H9 (cell line): ENCODE measurements around the gene MEN1. TPM values are rescaled to one million over a fixed set of nuclear protein-coding genes. Genes with fewer than 3 reads are reported as not detected.

Experiments used
- DNase-seq: peaks from one replicate; pipeline ENCODE4 v3.0.0-alpha.2; 2017
- H2AFZ ChIP-seq: one replicate; pipeline ENCODE4 v1.6.1; 2013; ENCODE audit warnings: mild to moderate bottlenecking, low read length, control low read depth, moderate library complexity
- H2AK5ac ChIP-seq: 2 replicates; pipeline ENCODE4 v1.6.1; 2013; ENCODE audit warnings: low read length, control low read depth, mixed read lengths; ENCODE audit not compliant: insufficient read length
- H2BK120ac ChIP-seq: one replicate; pipeline ENCODE4 v1.6.1; 2013; ENCODE audit warnings: low read depth, mild to moderate bottlenecking, low read length, control low read depth, inconsistent platforms; ENCODE audit not compliant: poor library complexity, severe bottlenecking
- H2BK12ac ChIP-seq: 2 replicates; pipeline ENCODE4 v1.6.1; 2013; ENCODE audit warnings: low read length, control low read depth, mixed read lengths, low read depth; ENCODE audit not compliant: insufficient read length
- H2BK15ac ChIP-seq: 2 replicates; pipeline ENCODE4 v1.6.1; 2013; ENCODE audit warnings: low read depth, low read length, control low read depth
- H2BK20ac ChIP-seq: one replicate; pipeline ENCODE4 v1.6.1; 2013; ENCODE audit warnings: low read depth, mild to moderate bottlenecking, low read length, control low read depth, inconsistent platforms; ENCODE audit not compliant: poor library complexity, severe bottlenecking
- H2BK5ac ChIP-seq: 2 replicates; pipeline ENCODE4 v1.6.1; 2013; ENCODE audit warnings: low read length, control low read depth, mixed read lengths; ENCODE audit not compliant: insufficient read length
- H3K14ac ChIP-seq: 2 replicates; pipeline ENCODE4 v1.6.1; 2013; ENCODE audit warnings: low read length, control low read depth; ENCODE audit not compliant: insufficient read depth
- H3K18ac ChIP-seq: 2 replicates; pipeline ENCODE4 v1.6.1; 2013; ENCODE audit warnings: low read depth, mild to moderate bottlenecking, mixed read lengths, low read length, control low read depth; ENCODE audit not compliant: insufficient read length
- H3K23ac ChIP-seq: 2 replicates; pipeline ENCODE4 v1.6.1; 2013; ENCODE audit warnings: low read length, control low read depth, mixed read lengths, low read depth; ENCODE audit not compliant: insufficient read length
- H3K23me2 ChIP-seq: 2 replicates; pipeline ENCODE4 v1.6.1; 2013; ENCODE audit warnings: low read depth, mild to moderate bottlenecking, mixed read lengths, low read length, control low read depth; ENCODE audit not compliant: insufficient read length, poor library complexity, severe bottlenecking
- H3K27ac ChIP-seq: 2 replicates; pipeline ENCODE4 v1.5.1; 2013; ENCODE audit warnings: low read length, control low read depth, mixed read lengths, low read depth; ENCODE audit not compliant: insufficient read length
- H3K27me3 ChIP-seq: 2 replicates; pipeline ENCODE4 v1.6.1; 2013; ENCODE audit warnings: low read length, control low read depth, inconsistent platforms; ENCODE audit not compliant: insufficient read depth
- H3K4ac ChIP-seq: 2 replicates; pipeline ENCODE4 v1.6.1; 2013; ENCODE audit warnings: low read depth, mild to moderate bottlenecking, control low read depth, inconsistent platforms, low read length, moderate library complexity
- H3K4me1 ChIP-seq: 2 replicates; pipeline ENCODE4 v1.6.1; 2013; ENCODE audit warnings: low read length, control low read depth, inconsistent platforms; ENCODE audit not compliant: insufficient read depth
- H3K4me2 ChIP-seq: 2 replicates; pipeline ENCODE4 v1.6.1; 2013; ENCODE audit warnings: low read length, control low read depth, mixed read lengths; ENCODE audit not compliant: insufficient read length, insufficient read depth
- H3K56ac ChIP-seq: 2 replicates; pipeline ENCODE4 v1.6.1; 2013; ENCODE audit warnings: low read depth, mild to moderate bottlenecking, mixed read lengths, low read length, control low read depth; ENCODE audit not compliant: insufficient read length
- H3K79me1 ChIP-seq: 2 replicates; pipeline ENCODE4 v1.6.1; 2013; ENCODE audit warnings: low read depth, mild to moderate bottlenecking, moderate library complexity, low read length, control low read depth, inconsistent platforms; ENCODE audit not compliant: insufficient read depth, poor library complexity, severe bottlenecking
- H3K79me2 ChIP-seq: 2 replicates; pipeline ENCODE4 v1.6.1; 2013; ENCODE audit warnings: low read length, control low read depth, inconsistent platforms; ENCODE audit not compliant: insufficient read depth
- H3K9ac ChIP-seq: 2 replicates; pipeline ENCODE4 v1.6.1; 2013; ENCODE audit warnings: low read length, control low read depth, mixed read lengths; ENCODE audit not compliant: insufficient read length; ENCODE audit errors: extremely low read depth
- H3K9me3 ChIP-seq: one replicate; pipeline ENCODE4 v1.6.1; 2013; ENCODE audit warnings: low read depth, low read length, inconsistent platforms; ENCODE audit not compliant: control insufficient read depth
- H3T11ph ChIP-seq: one replicate; pipeline ENCODE4 v1.6.1; 2013; ENCODE audit warnings: mild to moderate bottlenecking, low read length, control low read depth, inconsistent platforms
- H4K20me1 ChIP-seq: one replicate; pipeline ENCODE4 v1.6.1; 2013; ENCODE audit not compliant: control insufficient read depth, insufficient read length, insufficient read depth
- H4K5ac ChIP-seq: 2 replicates; pipeline ENCODE4 v1.6.1; 2013; ENCODE audit warnings: low read depth, mild to moderate bottlenecking, mixed read lengths, low read length, control low read depth; ENCODE audit not compliant: insufficient read length
- H4K8ac ChIP-seq: replicated peaks from 2 replicates; pipeline ENCODE4 v1.6.1; 2013; ENCODE audit warnings: low read length, control low read depth, mixed read lengths, low read depth; ENCODE audit not compliant: insufficient read length
- H4K91ac ChIP-seq: 2 replicates; pipeline ENCODE4 v1.6.1; 2013; ENCODE audit warnings: low read depth, mild to moderate bottlenecking, moderate library complexity, mixed read lengths, low read length, control low read depth; ENCODE audit not compliant: insufficient read length
- H3K27ac Mint-ChIP-seq, 3 experiments: 2 replicates in 2 of 3; 3 replicates in 1 of 3; pipeline ENCODE4 v1.8.0; 2020 to 2021; ENCODE audit warnings: mixed read lengths in 3 of 3, mild to moderate bottlenecking in 1 of 3, moderate library complexity in 1 of 3
- H3K27me3 Mint-ChIP-seq: 2 replicates; pipeline ENCODE4 v1.8.0; 2021; ENCODE audit warnings: low read depth, mild to moderate bottlenecking, moderate library complexity, mixed read lengths
- H3K36me3 Mint-ChIP-seq, 3 experiments: 2 replicates in 2 of 3; 3 replicates in 1 of 3; pipeline ENCODE4 v1.8.0; 2020 to 2021; ENCODE audit warnings: low read depth in 3 of 3, mixed read lengths in 3 of 3; ENCODE audit not compliant: insufficient read depth in 1 of 3
- H3K4me1 Mint-ChIP-seq, 2 experiments: 2 replicates each; pipeline ENCODE4 v1.8.0; 2020; ENCODE audit warnings: mixed read lengths in 2 of 2
- H3K4me3 Mint-ChIP-seq, 2 experiments: 2 replicates in 1 of 2; 3 replicates in 1 of 2; pipeline ENCODE4 v1.8.0; 2020 to 2021; ENCODE audit warnings: mild to moderate bottlenecking in 2 of 2, mixed read lengths in 2 of 2, moderate library complexity in 1 of 2
- H3K9me3 Mint-ChIP-seq, 2 experiments: 2 replicates in 1 of 2; 3 replicates in 1 of 2; pipeline ENCODE4 v1.8.0; 2020; ENCODE audit warnings: mild to moderate bottlenecking in 2 of 2, mixed read lengths in 2 of 2, moderate library complexity in 1 of 2
- WGBS: extraction: QIAGEN DNeasy Blood & Tissue Kit; methylation state at CpG from one replicate; pipeline ENCODE4 v1.1.7; 2013; ENCODE audit warnings: missing lambda C conversion rate, low lambda C conversion rate, mixed read lengths; ENCODE audit not compliant: insufficient read length; ENCODE audit errors: extremely low coverage; 5-methylcytosine and 5-hydroxymethylcytosine counted together
- total RNA-seq: library from RNA; stranded (reverse); gene quantifications from 2 replicates; pipeline ENCODE4 v1.2.1, GENCODE V29; 2021
- TF ChIP-seq, protein P1 (sequence below): fragments of 200-600 bp; sonication (generic); conservative IDR thresholded peaks from 3 replicates; pipeline ENCODE4 v1.8.0; 2021; ENCODE audit warnings: antibody characterized with exemption, mild to moderate bottlenecking

MEN1 gene
- total RNA-seq, 1 experiment from 2014 or later, result 49.9 TPM

DNA sequence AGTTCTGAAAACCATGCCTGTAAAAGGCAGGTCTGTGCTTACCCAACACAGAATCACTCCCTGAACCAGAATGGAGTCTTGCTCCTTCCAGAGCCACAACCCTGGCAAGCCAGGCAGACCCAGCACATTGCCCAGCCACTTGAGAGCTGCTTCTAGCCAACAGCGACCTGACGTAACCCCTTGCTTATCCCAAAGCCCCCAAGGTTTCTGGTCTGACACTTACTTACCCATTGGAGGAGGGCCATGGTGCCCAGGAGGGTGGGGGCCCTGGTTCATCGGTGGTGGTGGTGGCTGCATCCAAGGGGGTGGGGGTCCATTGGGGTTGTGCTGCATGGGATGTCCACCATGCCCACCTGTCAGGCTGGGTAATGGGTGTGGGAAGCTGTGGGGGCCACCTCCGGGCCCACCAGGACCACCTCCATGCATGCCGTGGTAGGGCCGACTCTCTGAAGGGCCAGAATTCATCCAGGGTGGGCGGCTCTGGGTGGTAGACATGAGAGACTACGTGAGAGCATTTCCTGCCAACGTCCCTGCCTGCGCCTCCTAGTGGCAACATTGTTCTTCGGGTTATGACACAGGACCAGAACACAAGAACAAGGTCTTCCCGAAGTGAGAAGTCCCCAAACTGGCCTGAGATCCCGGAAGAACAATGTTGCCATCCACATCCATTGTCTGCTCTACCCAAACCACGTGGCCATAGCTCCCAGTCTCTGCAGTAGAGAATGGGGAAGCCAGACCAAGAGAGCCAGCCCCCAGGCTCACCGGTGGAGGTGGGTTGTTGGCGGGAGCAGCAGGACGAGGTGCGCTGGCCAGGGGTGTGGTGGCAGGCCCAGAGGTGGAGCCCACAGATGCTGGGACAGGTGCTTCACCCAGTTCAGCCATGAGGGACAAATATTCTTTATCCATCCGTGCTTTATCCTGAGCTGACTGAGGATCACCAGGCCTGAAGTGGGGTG is 42.7 kb downstream of the MEN1 start:
- peaks cover 45 to 56% of the 10 kb centered on the region in 2 experiments for H3K4me1 Mint-ChIP-seq
- H3K36me3 Mint-ChIP-seq, result peaks cover 70 to 90% (median 88%) of the 10 kb centered on the region in 3 experiments; a peak in 6 of 7 replicates
- H4K8ac ChIP-seq, result no peak overlapping the region
- no peak overlapping the region for H4K91ac ChIP-seq
- WGBS, result no CpG with 5 or more reads among the region's 19 CpGs
- H3K23me2 ChIP-seq, result no peaks in the 10 kb centered on the region
- H2AFZ ChIP-seq, result no peak overlapping the region
- no peak overlapping the region for H3K9ac ChIP-seq
- H3K18ac ChIP-seq, result no peak overlapping the region
- no peak overlapping the region for H3K23ac ChIP-seq
- no peak overlapping the region for H2BK20ac ChIP-seq
- no peak overlapping the region for H2BK5ac ChIP-seq
- H3K14ac ChIP-seq, result no peak overlapping the region
- H3K27me3 Mint-ChIP-seq, result no peaks in the 10 kb centered on the region
- peaks cover 4% of the 10 kb centered on the region for H3K79me1 ChIP-seq
- TF ChIP-seq, protein P1, sequence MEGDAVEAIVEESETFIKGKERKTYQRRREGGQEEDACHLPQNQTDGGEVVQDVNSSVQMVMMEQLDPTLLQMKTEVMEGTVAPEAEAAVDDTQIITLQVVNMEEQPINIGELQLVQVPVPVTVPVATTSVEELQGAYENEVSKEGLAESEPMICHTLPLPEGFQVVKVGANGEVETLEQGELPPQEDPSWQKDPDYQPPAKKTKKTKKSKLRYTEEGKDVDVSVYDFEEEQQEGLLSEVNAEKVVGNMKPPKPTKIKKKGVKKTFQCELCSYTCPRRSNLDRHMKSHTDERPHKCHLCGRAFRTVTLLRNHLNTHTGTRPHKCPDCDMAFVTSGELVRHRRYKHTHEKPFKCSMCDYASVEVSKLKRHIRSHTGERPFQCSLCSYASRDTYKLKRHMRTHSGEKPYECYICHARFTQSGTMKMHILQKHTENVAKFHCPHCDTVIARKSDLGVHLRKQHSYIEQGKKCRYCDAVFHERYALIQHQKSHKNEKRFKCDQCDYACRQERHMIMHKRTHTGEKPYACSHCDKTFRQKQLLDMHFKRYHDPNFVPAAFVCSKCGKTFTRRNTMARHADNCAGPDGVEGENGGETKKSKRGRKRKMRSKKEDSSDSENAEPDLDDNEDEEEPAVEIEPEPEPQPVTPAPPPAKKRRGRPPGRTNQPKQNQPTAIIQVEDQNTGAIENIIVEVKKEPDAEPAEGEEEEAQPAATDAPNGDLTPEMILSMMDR, result peak; percentile 85
- no peaks in the 10 kb centered on the region for H3K9me3 ChIP-seq
- H3T11ph ChIP-seq, result no peak overlapping the region
- no peak overlapping the region for H2BK12ac ChIP-seq
- H3K4me1 ChIP-seq, result no peaks in the 10 kb centered on the region; the same call in 1 of the 2 replicates
- H3K4ac ChIP-seq, result no peak overlapping the region
- H3K56ac ChIP-seq, result no peak overlapping the region
- H4K20me1 ChIP-seq, result peaks cover 3% of the 10 kb centered on the region
- no peak overlapping the region for H2BK120ac ChIP-seq
- H3K9me3 Mint-ChIP-seq, result no peaks in the 10 kb centered on the region
- H3K27ac ChIP-seq, result no peak overlapping the region
- no peak overlapping the region for H2BK15ac ChIP-seq
- H3K27me3 ChIP-seq, result no peaks in the 10 kb centered on the region
- H3K4me3 Mint-ChIP-seq, result peak overlapping the region in 1 of 2 experiments; percentile 49; a peak in 2 of 5 replicates
- no peak overlapping the region for H3K4me2 ChIP-seq
- no peak overlapping the region for H2AK5ac ChIP-seq
- DNase-seq, result peak; percentile 90
- no peak overlapping the region for H4K5ac ChIP-seq
- no peaks in the 10 kb centered on the region for H3K79me2 ChIP-seq
- H3K27ac Mint-ChIP-seq, result peak overlapping the region; percentile 73 to 86 (median 81); a peak in 5 of 7 replicates
